Chondrocyte (in vitro differentiated cells): Measurements from ENCODE around the gene TUBB. TPM values are rescaled to one million over a fixed set of nuclear protein-coding genes. Genes with fewer than 3 reads are reported as not detected.

Experiments
- DNase-seq: peaks from one replicate; pipeline ENCODE4 v3.0.0; 2021; ENCODE audit warnings: mixed read lengths, low spot score
- H3K27ac Mint-ChIP-seq: one replicate; pipeline ENCODE4 v1.8.0; 2021; ENCODE audit warnings: mild to moderate bottlenecking, moderate library complexity, mixed read lengths; ENCODE audit not compliant: unreplicated experiment
- H3K27me3 Mint-ChIP-seq: 2 replicates; pipeline ENCODE4 v1.8.0; 2021; ENCODE audit warnings: low read depth, mixed read lengths
- H3K36me3 Mint-ChIP-seq: 2 replicates; pipeline ENCODE4 v1.8.0; 2021; ENCODE audit warnings: low read depth, mixed read lengths
- H3K4me1 Mint-ChIP-seq: 2 replicates; pipeline ENCODE4 v1.8.0; 2021; ENCODE audit warnings: low read depth, mild to moderate bottlenecking, mixed read lengths
- H3K4me3 Mint-ChIP-seq: one replicate; pipeline ENCODE4 v1.8.0; 2021; ENCODE audit warnings: mild to moderate bottlenecking, moderate library complexity, mixed read lengths; ENCODE audit not compliant: unreplicated experiment
- H3K9me3 Mint-ChIP-seq: 2 replicates; pipeline ENCODE4 v1.8.0; 2021; ENCODE audit warnings: low read depth, mixed read lengths
- total RNA-seq: library from RNA; stranded (reverse); gene quantifications from 3 replicates; pipeline ENCODE4 v1.2.1, GENCODE V29; 2021
- TF ChIP-seq, protein P1 (sequence below): fragments of 200-600 bp; sonication (generic); IDR thresholded peaks from 2 replicates; pipeline ENCODE4 v1.5.0; 2021; ENCODE audit warnings: antibody characterized with exemption, mild to moderate bottlenecking, moderate library complexity

The TUBB gene
- total RNA-seq, 1 donor from 2014 or later, result 681 TPM

DNA sequence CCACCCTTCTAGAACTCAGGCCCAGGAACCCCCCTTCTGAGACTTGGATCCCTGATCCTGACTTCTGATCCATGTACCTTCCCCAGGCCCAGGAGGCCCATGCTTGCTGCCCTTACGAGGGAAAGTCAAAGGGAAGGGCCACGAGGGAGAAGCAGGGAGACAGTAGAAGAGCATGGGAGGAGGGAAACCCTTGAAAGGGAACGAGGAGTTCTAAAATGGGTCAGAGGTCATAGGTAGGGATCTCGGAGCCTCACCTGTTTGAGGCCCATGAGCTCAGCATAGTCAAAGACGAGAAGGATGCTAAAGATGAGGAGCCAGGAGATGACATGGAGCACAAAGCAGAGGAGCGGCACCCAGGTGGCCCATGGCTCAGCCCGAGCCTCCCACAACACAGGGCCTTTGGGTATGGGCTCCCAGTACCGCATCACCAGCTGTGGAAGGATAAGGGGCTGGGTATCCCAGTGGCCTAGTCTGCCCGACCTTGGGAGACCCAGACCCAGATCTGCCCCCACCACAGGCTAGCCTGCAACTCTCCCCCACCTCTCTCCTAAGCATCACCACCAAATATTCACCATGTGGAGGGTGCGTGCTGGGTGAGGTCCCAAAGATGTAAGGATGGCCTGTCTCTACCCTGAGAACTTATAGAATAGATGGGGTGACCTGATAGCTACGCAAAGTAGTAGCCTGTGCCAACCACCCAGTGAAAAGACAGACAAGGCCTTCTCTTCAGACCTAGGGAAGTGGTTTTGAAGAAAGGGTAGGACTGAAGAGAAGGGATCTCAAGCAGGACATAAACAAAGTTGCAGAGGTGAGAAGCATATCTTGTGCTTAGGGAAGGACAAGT is 30.9 kb upstream of the TUBB start:
- Mint-ChIP-seq H3K27ac (peak overlapping the region; percentile 97), H3K4me1 (peaks cover 51% of the 10 kb centered on the region), H3K36me3 (peaks cover 14% of the 10 kb centered on the region), H3K27me3 (no peaks in the 10 kb centered on the region), H3K4me3 (peak overlapping the region; percentile 89), H3K9me3 (no peaks in the 10 kb centered on the region)
- TF ChIP-seq, protein P1, sequence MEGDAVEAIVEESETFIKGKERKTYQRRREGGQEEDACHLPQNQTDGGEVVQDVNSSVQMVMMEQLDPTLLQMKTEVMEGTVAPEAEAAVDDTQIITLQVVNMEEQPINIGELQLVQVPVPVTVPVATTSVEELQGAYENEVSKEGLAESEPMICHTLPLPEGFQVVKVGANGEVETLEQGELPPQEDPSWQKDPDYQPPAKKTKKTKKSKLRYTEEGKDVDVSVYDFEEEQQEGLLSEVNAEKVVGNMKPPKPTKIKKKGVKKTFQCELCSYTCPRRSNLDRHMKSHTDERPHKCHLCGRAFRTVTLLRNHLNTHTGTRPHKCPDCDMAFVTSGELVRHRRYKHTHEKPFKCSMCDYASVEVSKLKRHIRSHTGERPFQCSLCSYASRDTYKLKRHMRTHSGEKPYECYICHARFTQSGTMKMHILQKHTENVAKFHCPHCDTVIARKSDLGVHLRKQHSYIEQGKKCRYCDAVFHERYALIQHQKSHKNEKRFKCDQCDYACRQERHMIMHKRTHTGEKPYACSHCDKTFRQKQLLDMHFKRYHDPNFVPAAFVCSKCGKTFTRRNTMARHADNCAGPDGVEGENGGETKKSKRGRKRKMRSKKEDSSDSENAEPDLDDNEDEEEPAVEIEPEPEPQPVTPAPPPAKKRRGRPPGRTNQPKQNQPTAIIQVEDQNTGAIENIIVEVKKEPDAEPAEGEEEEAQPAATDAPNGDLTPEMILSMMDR, result no peak
- peak; percentile 61 for DNase-seq

DNA sequence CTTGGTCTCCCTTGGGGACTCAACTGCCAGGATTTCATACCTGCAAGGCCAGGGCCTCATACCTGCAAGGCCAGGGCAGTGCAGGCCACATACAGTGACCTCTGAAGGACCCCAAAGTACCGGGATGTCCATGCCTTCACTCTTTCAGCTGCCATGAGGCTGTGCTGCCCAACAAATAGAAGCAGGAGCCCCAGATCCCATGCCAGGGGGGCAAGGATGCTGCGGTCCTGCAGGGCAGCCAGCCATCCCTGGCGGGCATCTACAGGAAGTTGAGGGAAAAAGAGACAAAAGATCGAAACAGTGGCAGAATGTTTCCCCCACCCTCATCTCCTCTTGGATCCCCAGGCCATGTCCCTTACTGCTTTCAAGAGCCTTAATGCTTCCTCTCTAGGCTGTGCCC is 30.2 kb upstream of the TUBB start:
- peak overlapping the region; percentile 97 for H3K27ac Mint-ChIP-seq

DNA sequence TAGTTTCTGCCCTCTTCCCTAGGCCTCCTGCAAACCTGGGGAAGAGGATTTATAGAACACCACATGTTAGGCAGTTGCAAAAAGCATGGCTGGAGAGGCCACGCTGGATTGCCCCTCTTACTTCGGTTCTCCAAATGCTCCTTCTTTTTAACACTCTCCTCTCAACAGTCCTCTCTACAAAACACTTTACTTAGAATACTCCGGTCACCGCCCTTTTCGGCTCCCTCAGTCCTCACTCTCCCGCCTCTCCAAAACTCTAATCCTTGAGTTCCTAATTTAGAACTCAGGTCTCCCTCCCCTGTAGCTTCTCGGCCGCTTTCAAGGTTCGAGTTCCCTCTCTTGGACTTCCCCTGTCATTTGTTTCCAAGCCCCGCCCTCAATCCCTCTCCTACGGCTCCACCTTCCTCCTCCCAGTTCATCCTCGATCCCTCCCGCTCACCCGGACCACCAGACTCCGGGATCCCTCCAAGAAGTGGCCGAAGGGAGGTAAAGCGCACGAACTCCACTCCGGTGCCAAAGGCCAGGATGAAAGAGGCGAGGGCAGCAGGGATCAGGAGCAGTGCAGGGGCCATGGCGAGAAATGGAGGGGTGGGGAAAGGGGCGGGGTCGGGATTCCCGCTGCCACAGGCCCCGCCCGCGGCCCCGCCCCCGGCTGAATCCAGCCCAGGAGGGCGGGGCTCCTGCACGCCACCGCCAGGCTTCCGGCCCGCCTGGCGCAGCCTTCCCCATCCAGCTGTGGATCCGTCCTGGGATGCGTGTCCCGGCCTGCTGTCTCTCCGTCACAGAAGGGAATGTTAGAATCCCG is 29.5 kb upstream of the TUBB start, which contains the start of gene NRM:
NRM (minus strand) TSS at position 582 of the 805 bp plus-strand sequence; CDS start at position 572, 10 bp downstream.
- H3K36me3 Mint-ChIP-seq, result peaks cover 4% of the 10 kb centered on the region
- H3K27ac Mint-ChIP-seq, result peak within 1 kb of the TSS; percentile 97
- TF ChIP-seq, protein P1, result no peak
- H3K4me3 Mint-ChIP-seq, result peak within 1 kb of the TSS; percentile 89
- peak; percentile 93 for DNase-seq
- H3K4me1 Mint-ChIP-seq, result peaks cover 50% of the 10 kb centered on the region
- no peaks in the 10 kb centered on the region for H3K27me3 Mint-ChIP-seq
- H3K9me3 Mint-ChIP-seq, result no peaks in the 10 kb centered on the region

More for the DNA sequence above, 30.2 kb upstream of the TUBB start:
- peak; percentile 59 for DNase-seq
- Mint-ChIP-seq H3K36me3 (peaks cover 10% of the 10 kb centered on the region), H3K9me3 (no peaks in the 10 kb centered on the region), H3K4me1 (peaks cover 51% of the 10 kb centered on the region), H3K27me3 (no peaks in the 10 kb centered on the region), H3K4me3 (peak overlapping the region; percentile 89)
- TF ChIP-seq, protein P1, result no peak

DNA sequence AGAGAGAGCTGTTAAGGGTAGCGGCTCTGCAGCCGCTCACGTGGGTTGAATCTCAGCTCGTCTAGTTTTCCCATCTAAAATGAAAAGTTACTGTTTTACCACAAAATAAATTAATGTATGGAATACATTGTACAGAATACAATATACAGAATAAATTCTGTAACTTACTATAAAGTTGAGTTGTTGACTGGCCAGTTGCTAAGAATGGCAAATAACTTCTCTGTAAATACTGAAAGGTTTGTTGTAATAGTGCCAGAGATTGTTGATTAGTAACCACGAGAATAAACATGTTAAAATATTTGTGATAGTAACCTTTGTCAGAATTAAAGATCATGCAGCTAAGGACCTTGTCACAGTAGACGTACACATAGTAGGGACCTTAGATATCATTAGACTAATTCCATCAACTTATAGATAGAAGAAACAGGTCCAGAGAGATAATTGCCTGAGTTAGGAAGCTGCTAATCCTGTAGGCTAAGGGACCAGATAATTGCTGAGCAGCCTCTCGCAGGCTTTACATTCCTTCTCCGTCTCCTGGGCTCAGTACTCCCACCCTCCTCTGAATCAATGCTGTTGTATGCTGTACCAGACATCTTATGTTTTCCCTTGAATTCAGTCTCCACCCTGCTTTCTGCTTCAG is 28.8 kb upstream of the TUBB start:
- no peak for DNase-seq
- Mint-ChIP-seq H3K27ac (peak overlapping the region; percentile 92), H3K4me3 (peak overlapping the region; percentile 89), H3K36me3 (peaks cover under 1% of the 10 kb centered on the region), H3K4me1 (peaks cover 53% of the 10 kb centered on the region), H3K27me3 (no peaks in the 10 kb centered on the region), H3K9me3 (no peaks in the 10 kb centered on the region)
- TF ChIP-seq, protein P1, result no peak

DNA sequence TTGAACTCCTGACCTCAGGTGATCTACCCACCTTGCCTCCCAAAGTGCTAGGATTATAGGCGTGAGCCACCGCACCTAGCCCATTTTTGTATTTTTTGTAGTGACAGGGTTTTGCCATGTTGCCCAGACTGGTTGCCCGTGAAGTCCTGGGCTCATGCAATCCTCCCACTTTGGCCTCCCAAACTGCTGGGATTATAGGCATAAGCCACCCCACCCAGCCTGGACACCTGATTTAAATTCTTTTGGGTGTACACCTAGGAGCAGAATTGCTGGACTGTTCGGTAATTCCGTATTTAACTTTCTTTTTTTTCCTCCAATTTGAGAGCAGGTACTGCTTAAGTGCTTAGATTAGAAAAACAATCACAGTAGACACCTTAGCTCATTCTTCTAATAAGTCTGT is 23.7 kb upstream of the TUBB start:
- Mint-ChIP-seq H3K27ac (no peak overlapping the region), H3K27me3 (no peaks in the 10 kb centered on the region), H3K4me3 (no peak overlapping the region), H3K9me3 (no peaks in the 10 kb centered on the region), H3K36me3 (no peaks in the 10 kb centered on the region), H3K4me1 (peaks cover 16% of the 10 kb centered on the region)
- DNase-seq, result no peak
- TF ChIP-seq, protein P1, result no peak
